Small intestine (tissue), 16 donors: ENCODE results near the gene ZNF354C. TPM values are rescaled to one million over a fixed set of nuclear protein-coding genes. Genes with fewer than 3 reads are reported as not detected.

Source experiments
- DNase-seq, 2 donors: peaks; one replicate each; pipeline versions ENCODE4 v3.0.0 to v3.0.0-alpha.2; 2013
- FAIRE-seq: peaks from 2 replicates; lab custom pipeline; 2012; peaks lifted over from hg19 to GRCh38; lab: Jason Lieb, UNC
- H3K27ac ChIP-seq, 3 donors: one replicate each; pipeline ENCODE4 v1.5.1; 2013; ENCODE audit warnings: low read length in 2 of 3, mild to moderate bottlenecking in 2 of 3, control low read depth in 1 of 3, inconsistent platforms in 1 of 3, low read depth in 1 of 3, moderate library complexity in 1 of 3
- H3K27me3 ChIP-seq, 3 donors: one replicate each; pipeline ENCODE4 v1.6.1; 2013; ENCODE audit warnings: low read length in 3 of 3, inconsistent platforms in 1 of 3; ENCODE audit not compliant: control insufficient read depth in 3 of 3, insufficient read depth in 3 of 3
- H3K36me3 ChIP-seq, 3 donors: one replicate each; pipeline ENCODE4 v1.6.1; 2013; ENCODE audit warnings: low read length in 3 of 3, inconsistent platforms in 1 of 3, low read depth in 1 of 3, mild to moderate bottlenecking in 1 of 3, moderate library complexity in 1 of 3; ENCODE audit not compliant: control insufficient read depth in 3 of 3, insufficient read depth in 2 of 3
- H3K4me1 ChIP-seq, 3 donors: one replicate each; pipeline ENCODE4 v1.6.1; 2013; ENCODE audit warnings: low read length in 2 of 3, inconsistent platforms in 1 of 3, low read depth in 1 of 3, mild to moderate bottlenecking in 1 of 3, moderate library complexity in 1 of 3; ENCODE audit not compliant: control insufficient read depth in 3 of 3, insufficient read depth in 2 of 3
- H3K4me3 ChIP-seq, 3 donors: one replicate each; pipeline ENCODE4 v1.5.1; 2013; ENCODE audit warnings: low read length in 3 of 3, control low read depth in 1 of 3, inconsistent platforms in 1 of 3, low read depth in 1 of 3, mild to moderate bottlenecking in 1 of 3, moderate library complexity in 1 of 3
- H3K9me3 ChIP-seq, 2 donors: one replicate each; pipeline ENCODE4 v1.6.1; 2013; ENCODE audit warnings: low read depth in 1 of 2, low read length in 1 of 2; ENCODE audit not compliant: control insufficient read depth in 2 of 2, insufficient read depth in 1 of 2
- WGBS, 3 donors: extraction: QIAGEN DNeasy Blood & Tissue Kit; methylation state at CpG; one replicate each; pipeline ENCODE4 v1.1.7; 2013; 5-methylcytosine and 5-hydroxymethylcytosine counted together
- long read RNA-seq, 10 donors: transcript quantifications; one replicate each; lab custom pipeline, GENCODE V29; 2026
- polyA plus RNA-seq, 4 donors: library from polyadenylated mRNA; stranded (reverse) in 3 of 4; unstranded in 1 of 4; fragments of 200-250 nt in 3 of 4; fragments of 120-200 nt in 1 of 4; gene quantifications; one replicate each; pipeline versions ENCODE4 v1.2.1 to v1.2.3, GENCODE V29; 2013
- donor health status: healthy with polysubstance abuse.
- donor health status: control.
- donor health status: control.
- donor health status: Bipolar disorder and iron deficiency.
- donor health status: healthy.

ZNF354C gene
- 1 to 10 TPM in 2 of 4 donors, under 1 TPM in 2; 0.45 to 5.1 (median 0.94) TPM for polyA plus RNA-seq
- long read RNA-seq, donor 1, full-length matches to known transcripts = 1 of 1 reads
- long read RNA-seq, donor 1, partial matches to known transcripts = 0 of 1 reads
- long read RNA-seq, donor 1, other reads (novel, unspliced or antisense) = 0 of 1 reads
- long read RNA-seq, donor 2 = 0 reads
- long read RNA-seq, donor 3 = 0 reads
- long read RNA-seq, donor 4 = 0 reads
- long read RNA-seq, donor 5 = 0 reads
- long read RNA-seq, donor 6 = 0 reads
- long read RNA-seq, donor 7, full-length matches to known transcripts = 3 of 3 reads
- long read RNA-seq, donor 7, partial matches to known transcripts = 0 of 3 reads
- long read RNA-seq, donor 7, other reads (novel, unspliced or antisense) = 0 of 3 reads
- long read RNA-seq, donor 8, full-length matches to known transcripts = 1 of 1 reads
- long read RNA-seq, donor 8, partial matches to known transcripts = 0 of 1 reads
- long read RNA-seq, donor 8, other reads (novel, unspliced or antisense) = 0 of 1 reads
- long read RNA-seq, donor 9, full-length matches to known transcripts = 1 of 1 reads
- long read RNA-seq, donor 9, partial matches to known transcripts = 0 of 1 reads
- long read RNA-seq, donor 9, other reads (novel, unspliced or antisense) = 0 of 1 reads
- long read RNA-seq, donor 10, full-length matches to known transcripts = 2 of 2 reads
- long read RNA-seq, donor 10, partial matches to known transcripts = 0 of 2 reads
- long read RNA-seq, donor 10, other reads (novel, unspliced or antisense) = 0 of 2 reads

DNA sequence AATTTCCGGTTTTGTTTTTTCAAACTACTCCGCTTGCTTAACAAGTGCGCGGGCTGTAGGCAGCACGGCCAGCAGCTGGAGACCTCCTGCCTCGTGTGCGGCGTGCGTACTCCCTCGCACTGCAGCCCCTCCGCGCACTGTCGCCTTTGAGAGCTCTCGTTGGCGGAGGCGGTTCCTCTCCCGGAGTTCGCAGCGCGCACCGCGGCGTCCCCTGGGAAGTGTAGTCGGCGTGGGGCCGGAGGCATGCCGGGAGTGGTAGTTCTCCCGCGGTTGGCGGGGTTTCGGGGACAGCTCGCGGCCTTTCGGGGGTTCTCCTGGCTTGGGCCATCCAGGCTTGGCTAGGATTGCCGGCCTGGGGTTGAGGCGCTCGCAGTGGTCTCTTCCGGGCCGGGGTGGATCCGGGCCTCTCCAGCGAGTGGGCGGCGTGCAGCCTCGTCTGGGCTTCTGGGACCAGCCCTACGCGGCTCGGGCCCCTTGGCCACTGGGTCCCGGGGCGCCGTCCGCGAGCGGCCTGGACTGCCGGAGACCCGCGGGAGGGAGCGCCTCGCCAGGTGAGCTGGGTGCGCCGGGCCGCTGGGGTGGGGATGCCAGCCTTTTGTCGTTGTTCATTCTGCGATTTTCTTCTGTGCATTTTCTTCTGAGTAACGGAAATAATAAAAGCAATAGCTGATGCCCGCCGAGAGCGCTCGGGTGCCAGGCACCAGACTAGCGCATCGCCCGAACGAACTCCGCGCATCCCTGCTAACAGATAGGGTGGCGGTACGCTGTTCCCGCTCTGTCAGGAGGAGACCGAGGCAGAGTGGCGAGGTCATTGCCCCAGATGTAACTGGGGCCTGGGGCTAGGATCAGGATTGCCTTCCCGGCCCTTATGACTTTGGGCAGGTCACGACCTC lies at the start of gene ZNF354C:
ZNF354C (plus strand) TSS at position 258 of the 893 bp plus-strand sequence. CDS start 1,696 bp downstream, outside the sequence.
- Histone ChIP-seq H3K4me3 (peak within 1 kb of the TSS; percentile 70 to 83 (median 76)), H3K36me3 (peaks cover 0 to 7% (median 0%) of the 10 kb centered on the region in 3 donors), H3K9me3 (peaks cover 0 to 29% of the 10 kb centered on the region in 2 donors), H3K27ac (peak within 1 kb of the TSS in 2 of 3 donors; percentile 55 to 61), H3K4me1 (no peaks in the 10 kb centered on the region), H3K27me3 (no peaks in the 10 kb centered on the region)
- FAIRE-seq (no peak), DNase-seq (peak; percentile 79 to 94)
- WGBS, 3 donors = 4 to 10% (median 5%) methylated on average over 76 to 81 of the region's 81 CpGs

DNA sequence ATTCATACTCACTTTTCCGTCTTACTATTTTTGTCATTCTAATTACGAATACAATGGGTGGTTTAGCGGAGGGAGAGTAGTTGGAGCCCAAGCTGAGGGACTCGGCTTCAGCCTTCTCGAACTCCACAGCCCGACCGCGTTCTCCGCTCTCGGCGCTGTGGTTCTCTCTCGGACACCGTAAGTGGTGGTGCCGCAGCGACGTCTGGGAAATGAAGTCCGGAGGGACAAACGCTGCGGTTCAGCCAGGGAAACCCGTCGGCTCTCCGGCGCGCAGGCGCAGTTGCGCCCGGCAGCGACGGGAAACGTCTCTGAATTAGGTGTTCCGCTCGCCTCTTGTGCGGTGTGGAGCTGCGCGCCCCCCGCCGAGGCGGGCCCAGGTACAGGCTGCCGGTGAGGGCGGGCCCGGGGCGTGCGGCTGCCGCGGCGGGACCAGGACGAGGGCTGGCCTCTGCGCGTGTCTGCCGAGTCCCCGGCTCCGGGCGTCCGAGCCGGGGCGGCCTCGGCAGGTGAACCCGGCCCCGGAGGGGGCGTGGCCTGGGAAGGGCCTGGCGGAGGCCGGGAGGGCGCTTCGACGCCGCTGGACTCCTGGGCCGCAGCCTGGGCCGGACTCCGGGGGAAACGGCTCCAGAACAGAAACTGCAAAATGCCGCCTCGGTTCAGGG lies 36.5 kb upstream of the ZNF354C start, which contains the start of gene ZNF879:
ZNF879 (plus strand) TSS at position 277 of the 662 bp plus-strand sequence. CDS start 1,201 bp downstream, outside the sequence.
- FAIRE-seq (no peak), DNase-seq (peak; percentile 95 to 97)
- Histone ChIP-seq H3K4me1 (no peaks in the 10 kb centered on the region), H3K27me3 (no peaks in the 10 kb centered on the region), H3K4me3 (peak within 1 kb of the TSS; percentile 46 to 90 (median 67)), H3K36me3 (peaks cover 10 to 29% (median 16%) of the 10 kb centered on the region in 3 donors), H3K27ac (peak within 1 kb of the TSS in 2 of 3 donors; percentile 69 to 91), H3K9me3 (peaks cover 4 to 43% of the 10 kb centered on the region in 2 donors)
- WGBS, 3 donors = 1 to 2% (median 1%) methylated on average over 47 to 72 of the region's 72 CpGs

DNA sequence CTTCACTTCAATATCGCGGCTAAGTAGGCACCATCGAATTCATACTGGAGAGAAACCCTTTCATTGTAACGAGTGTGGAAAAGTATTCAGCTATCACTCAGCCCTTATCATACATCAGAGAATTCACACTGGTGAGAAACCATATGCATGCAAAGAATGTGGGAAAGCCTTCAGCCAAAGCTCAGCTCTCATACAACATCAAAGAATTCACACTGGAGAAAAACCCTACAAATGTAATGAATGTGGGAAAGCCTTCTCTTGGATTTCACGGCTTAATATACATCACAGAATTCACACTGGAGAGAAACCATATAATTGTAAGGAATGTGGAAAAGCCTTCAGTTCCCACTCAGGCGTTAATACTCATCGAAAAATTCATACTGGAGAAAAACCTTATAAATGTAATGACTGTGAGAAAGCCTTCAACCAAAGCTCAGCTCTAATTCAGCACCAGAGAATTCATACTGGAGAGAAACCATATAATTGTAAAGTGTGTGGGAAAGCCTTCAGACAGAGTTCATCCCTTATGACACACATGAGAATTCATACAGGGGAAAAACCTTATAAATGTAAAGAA lies 27.1 kb upstream of the ZNF354C start:
- FAIRE-seq = no peak

DNA sequence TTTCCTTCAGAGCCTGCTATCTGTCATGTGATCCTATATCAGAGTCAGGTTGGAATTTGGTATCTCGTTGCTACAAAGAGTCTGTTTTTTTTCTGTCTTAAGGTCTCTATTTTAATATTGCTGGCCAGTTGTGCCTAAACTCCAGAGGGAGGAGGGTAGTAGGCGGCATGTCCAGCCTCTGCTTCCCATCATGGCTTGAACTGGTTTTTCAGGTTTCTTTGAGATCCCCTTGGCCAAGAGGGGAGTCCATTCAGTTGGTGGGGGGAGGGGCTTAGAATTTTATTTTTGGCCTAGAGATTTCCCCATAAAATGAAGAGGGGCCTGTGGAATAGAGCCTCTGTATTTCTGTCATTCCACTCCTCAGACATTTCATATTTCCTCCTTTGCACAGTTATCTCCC lies 15.4 kb upstream of the ZNF354C start:
- Histone ChIP-seq H3K4me3 (no peak overlapping the region), H3K27ac (no peak overlapping the region), H3K4me1 (no peaks in the 10 kb centered on the region), H3K27me3 (no peaks in the 10 kb centered on the region), H3K9me3 (peaks cover 2 to 25% of the 10 kb centered on the region in 2 donors), H3K36me3 (no peaks in the 10 kb centered on the region)
- WGBS, 3 donors = 66 to 80% (median 71%) methylated on average over 2 of the region's 2 CpGs
- DNase-seq = no peak
- no peak for FAIRE-seq

More for the DNA sequence above, 27.1 kb upstream of the ZNF354C start:
- Histone ChIP-seq H3K9me3 (peaks cover 5 to 55% of the 10 kb centered on the region in 2 donors), H3K36me3 (peaks cover 12 to 16% (median 12%) of the 10 kb centered on the region in 3 donors), H3K4me1 (no peaks in the 10 kb centered on the region), H3K27me3 (no peaks in the 10 kb centered on the region), H3K27ac (no peak overlapping the region), H3K4me3 (no peak overlapping the region)
- WGBS, 3 donors = 97 to 99% (median 98%) methylated on average over 7 of the region's 7 CpGs
- peak in 1 of 2 donors; percentile 1 for DNase-seq

DNA sequence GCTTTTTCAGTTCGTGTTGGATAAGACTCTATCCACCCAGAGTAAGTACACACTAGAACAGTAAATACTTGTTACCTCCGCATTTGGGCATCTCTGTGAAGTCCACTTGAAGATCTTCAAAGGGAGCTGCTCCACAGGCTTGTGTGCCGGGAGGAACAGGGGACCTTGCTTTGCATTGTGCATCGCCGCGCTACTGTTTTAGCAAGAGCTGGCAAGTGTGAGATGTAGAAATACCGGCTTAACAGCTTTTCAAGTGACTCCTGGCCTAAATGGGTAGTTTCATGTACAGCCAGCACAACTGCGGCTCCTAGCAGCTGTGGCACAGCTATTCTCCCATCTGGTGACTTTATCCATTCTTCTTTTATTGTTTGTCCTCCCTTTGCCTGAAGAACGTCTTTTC lies 8.4 kb upstream of the ZNF354C start:
- Histone ChIP-seq H3K4me1 (no peaks in the 10 kb centered on the region), H3K27ac (no peak overlapping the region), H3K9me3 (peaks cover 2 to 23% of the 10 kb centered on the region in 2 donors), H3K27me3 (no peaks in the 10 kb centered on the region), H3K36me3 (no peaks in the 10 kb centered on the region), H3K4me3 (no peak overlapping the region)
- DNase-seq = no peak
- 82 to 90% (median 89%) methylated on average over 9 of the region's 9 CpGs for WGBS, 3 donors
- no peak for FAIRE-seq

DNA sequence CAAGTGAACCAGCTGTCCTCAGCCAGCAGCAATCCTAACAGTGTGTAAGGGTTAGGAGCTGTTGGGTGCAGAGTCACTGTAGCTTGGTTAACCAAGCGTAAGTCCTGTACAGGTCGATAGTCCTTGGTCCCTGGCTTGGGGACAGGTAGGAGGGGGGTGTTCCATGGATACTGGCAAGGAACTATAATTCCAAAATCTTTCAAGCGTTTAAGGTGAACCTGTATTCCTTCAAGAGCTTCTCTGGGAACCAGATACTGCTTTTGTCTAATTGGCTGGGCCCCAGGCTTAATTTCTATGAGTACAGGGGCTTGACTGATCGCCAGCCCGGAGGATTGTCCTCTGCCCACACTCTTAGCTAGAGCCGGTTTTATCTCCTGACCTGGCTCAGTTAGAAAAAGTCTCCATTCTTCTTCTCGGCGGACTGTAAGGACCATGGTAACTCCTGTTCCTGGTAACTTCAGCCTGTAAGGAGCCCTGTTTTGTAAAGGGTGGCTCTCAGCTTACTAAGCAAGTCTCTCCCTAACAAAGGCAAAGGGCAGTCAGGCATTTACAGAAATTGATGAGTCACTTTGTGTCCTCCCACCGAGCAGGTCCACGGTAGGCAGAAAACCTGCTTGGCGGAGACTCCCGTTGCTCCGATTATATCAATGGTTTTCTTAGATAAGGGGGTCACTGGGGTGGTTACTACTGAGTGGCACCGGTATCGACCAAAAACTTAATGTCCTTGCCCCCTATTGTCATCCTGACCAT lies 6.0 kb upstream of the ZNF354C start:
- Histone ChIP-seq H3K4me1 (no peaks in the 10 kb centered on the region), H3K36me3 (no peaks in the 10 kb centered on the region), H3K27ac (no peak overlapping the region), H3K4me3 (no peak overlapping the region), H3K9me3 (peaks cover 0 to 14% of the 10 kb centered on the region in 2 donors), H3K27me3 (no peaks in the 10 kb centered on the region)
- no peak for DNase-seq
- WGBS, 3 donors = 87 to 91% (median 87%) methylated on average over 15 of the region's 15 CpGs
- no peak for FAIRE-seq

DNA sequence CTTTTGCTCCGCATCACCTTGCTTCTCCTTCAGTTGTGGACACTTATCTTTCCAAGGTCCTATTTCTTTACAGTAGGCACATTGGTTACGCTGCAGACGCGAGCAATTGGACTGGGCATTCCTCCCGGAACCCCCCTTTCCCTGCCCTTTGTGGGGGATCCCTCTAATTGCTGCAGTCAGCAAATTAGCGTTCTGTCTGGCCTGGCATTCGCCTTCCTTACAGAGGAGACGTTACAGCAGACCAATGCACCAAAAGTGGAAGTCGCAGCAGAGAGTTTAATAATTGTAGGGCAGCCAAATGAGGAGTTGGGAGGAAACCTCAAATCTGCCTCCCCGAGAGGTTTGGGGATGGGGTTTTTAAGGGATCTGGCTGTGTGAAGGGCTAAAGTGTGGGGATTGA lies 5.3 kb upstream of the ZNF354C start:
- H3K9me3 ChIP-seq = peaks cover 0 to 10% of the 10 kb centered on the region in 2 donors
- WGBS, 3 donors = 87 to 91% (median 90%) methylated on average over 10 of the region's 10 CpGs
- H3K4me1 ChIP-seq = no peaks in the 10 kb centered on the region
- no peak for DNase-seq
- no peak overlapping the region for H3K4me3 ChIP-seq
- no peak overlapping the region for H3K27ac ChIP-seq
- H3K36me3 ChIP-seq = no peaks in the 10 kb centered on the region
- no peak for FAIRE-seq
- H3K27me3 ChIP-seq = no peaks in the 10 kb centered on the region
